ENCODE results near the gene STK32B. TPM values are rescaled to one million over a fixed set of nuclear protein-coding genes. Genes with fewer than 3 reads are reported as not detected.

Gene STK32B
- total RNA-seq, 1 donor from 2014 or later: 4.2 TPM

- no peak for DNase-seq (ENCODE audit: low read depth)
- TF ChIP-seq CTCF (conservative IDR thresholded peaks at IDR 0.05; ENCODE audit: low read depth, low read length): no peak
- no peak overlapping the region for H3K4me3 ChIP-seq (ENCODE audit: low read depth, low read length)
These were observed 335.6 kb downstream of the STK32B start for GRCh38 chr4:5386921-5387320.

GRCh38 chr4:5387457-5387856 is 336.2 kb downstream of the STK32B start:
- no peak for DNase-seq (ENCODE audit: low read depth)
- no peak overlapping the region for H3K4me3 ChIP-seq (ENCODE audit: low read depth, low read length)
- TF ChIP-seq CTCF (conservative IDR thresholded peaks at IDR 0.05; ENCODE audit: low read depth, low read length): peak; percentile 25

- TF ChIP-seq CTCF (conservative IDR thresholded peaks at IDR 0.05; ENCODE audit: low read depth, low read length): peak; percentile 16
- no peak overlapping the region for H3K4me3 ChIP-seq (ENCODE audit: low read depth, low read length)
- no peak for DNase-seq (ENCODE audit: low read depth)
These were observed 338.6 kb downstream of the STK32B start for GRCh38 chr4:5389756-5390310.

- DNase-seq (ENCODE audit: low read depth): no peak
- TF ChIP-seq CTCF (conservative IDR thresholded peaks at IDR 0.05; ENCODE audit: low read depth, low read length): no peak
- no peak overlapping the region for H3K4me3 ChIP-seq (ENCODE audit: low read depth, low read length)
These were observed 340.2 kb downstream of the STK32B start for GRCh38 chr4:5391492-5391891.

- H3K4me3 ChIP-seq (ENCODE audit: low read depth, low read length): no peak overlapping the region
- no peak for DNase-seq (ENCODE audit: low read depth)
- no peak for TF ChIP-seq CTCF (conservative IDR thresholded peaks at IDR 0.05; ENCODE audit: low read depth, low read length)
These were observed 342.7 kb downstream of the STK32B start for GRCh38 chr4:5393911-5394513.

GRCh38 chr4:5395781-5396180 is 344.5 kb downstream of the STK32B start:
- H3K4me3 ChIP-seq (ENCODE audit: low read depth, low read length): no peak overlapping the region
- DNase-seq (ENCODE audit: low read depth): no peak
- no peak for TF ChIP-seq CTCF (conservative IDR thresholded peaks at IDR 0.05; ENCODE audit: low read depth, low read length)

- H3K4me3 ChIP-seq (ENCODE audit: low read depth, low read length): no peak overlapping the region
- no peak for TF ChIP-seq CTCF (conservative IDR thresholded peaks at IDR 0.05; ENCODE audit: low read depth, low read length)
- DNase-seq (ENCODE audit: low read depth): no peak
These were observed 346.8 kb downstream of the STK32B start for GRCh38 chr4:5398056-5398455.
